Activated naive CD8-positive, alpha-beta T cell treated with anti-CD3 and anti-CD28 coated beads, Interleukin-2, amount 10 ng/mL, durations not matched to agents 7 days and 5 days (primary cell): ENCODE results near the gene SCTR. TPM values are rescaled to one million over a fixed set of nuclear protein-coding genes. Genes with fewer than 3 reads are reported as not detected.

Experiments used
- ATAC-seq: fragments of 150-1000 bp; cut with Tn5 transposase; one replicate; pipeline ENCODE4 v1.10.0; 2021; ENCODE audit warnings: low read depth, moderate library complexity
- POLR2A ChIA-PET: fragments of 350-600 bp; sonication (Branson Sonifier 250); formaldehyde crosslinking; loops from one replicate; lab custom pipeline; 2021; ENCODE audit warnings: antibody characterized with exemption; lab: Charles Lee
- DNase-seq: peaks from one replicate; pipeline ENCODE4 v3.0.0; 2021
- H3K27ac Mint-ChIP-seq: one replicate; pipeline ENCODE4 v1.8.0; 2022; ENCODE audit warnings: mild to moderate bottlenecking, mixed read lengths
- H3K27me3 Mint-ChIP-seq: one replicate; pipeline ENCODE4 v1.8.0; 2022; ENCODE audit warnings: mild to moderate bottlenecking, moderate library complexity, mixed read lengths
- H3K36me3 Mint-ChIP-seq: one replicate; pipeline ENCODE4 v1.8.0; 2021; ENCODE audit warnings: mild to moderate bottlenecking, mixed read lengths
- H3K4me1 Mint-ChIP-seq: one replicate; pipeline ENCODE4 v1.8.0; 2021; ENCODE audit warnings: mixed read lengths
- H3K4me3 Mint-ChIP-seq: one replicate; pipeline ENCODE4 v1.8.0; 2022; ENCODE audit warnings: mild to moderate bottlenecking, moderate library complexity, mixed read lengths
- H3K9me3 Mint-ChIP-seq: one replicate; pipeline ENCODE4 v1.8.0; 2021; ENCODE audit warnings: mixed read lengths
- total RNA-seq, 2 experiments: library from RNA; stranded (reverse); gene quantifications; one replicate each; pipeline ENCODE4 v1.2.3, GENCODE V29; 2021

The SCTR gene
- total RNA-seq, 2 experiments from 2014 or later = not detected

GRCh38 chr2:119451336-119452050 is 72.8 kb downstream of the SCTR start:
- ATAC-seq = no peak
- H3K4me1 Mint-ChIP-seq = no peaks in the 10 kb centered on the region
- no peak overlapping the region for H3K27ac Mint-ChIP-seq
- no peak for DNase-seq
- no peaks in the 10 kb centered on the region for H3K36me3 Mint-ChIP-seq
- H3K9me3 Mint-ChIP-seq = no peaks in the 10 kb centered on the region
- no peak overlapping the region for H3K4me3 Mint-ChIP-seq
- H3K27me3 Mint-ChIP-seq = peaks cover 17% of the 10 kb centered on the region
- POLR2A ChIA-PET = no interaction called here

- ATAC-seq (no peak), DNase-seq (no peak)
- Mint-ChIP-seq H3K9me3 (no peaks in the 10 kb centered on the region), H3K36me3 (no peaks in the 10 kb centered on the region), H3K4me3 (no peak overlapping the region), H3K27me3 (peaks cover 15% of the 10 kb centered on the region), H3K4me1 (no peaks in the 10 kb centered on the region), H3K27ac (no peak overlapping the region)
- POLR2A ChIA-PET = no interaction called here
These were observed 74.8 kb downstream of the SCTR start for GRCh38 chr2:119449521-119449920.

- Mint-ChIP-seq H3K27ac (no peak overlapping the region), H3K27me3 (peaks cover 12% of the 10 kb centered on the region), H3K4me3 (no peak overlapping the region), H3K4me1 (no peaks in the 10 kb centered on the region), H3K36me3 (no peaks in the 10 kb centered on the region), H3K9me3 (no peaks in the 10 kb centered on the region)
- no peak for DNase-seq
- no peak for ATAC-seq
- POLR2A ChIA-PET = no interaction called here
These were observed 75.7 kb downstream of the SCTR start for GRCh38 chr2:119448427-119449141.

- POLR2A ChIA-PET = no interaction called here
- DNase-seq (no peak), ATAC-seq (no peak)
- no peaks in the 10 kb centered on the region for H3K4me1 Mint-ChIP-seq
- H3K9me3 Mint-ChIP-seq = no peaks in the 10 kb centered on the region
- peaks cover 12% of the 10 kb centered on the region for H3K27me3 Mint-ChIP-seq
- H3K36me3 Mint-ChIP-seq = no peaks in the 10 kb centered on the region
- H3K27ac Mint-ChIP-seq = no peak overlapping the region
- H3K4me3 Mint-ChIP-seq = no peak overlapping the region
These were observed 78.2 kb downstream of the SCTR start for GRCh38 chr2:119446037-119446436.

GRCh38 chr2:119442850-119443249 is 81.4 kb downstream of the SCTR start:
- no peaks in the 10 kb centered on the region for H3K4me1 Mint-ChIP-seq
- POLR2A ChIA-PET = no interaction called here

GRCh38 chr2:119442226-119442619 is 82.1 kb downstream of the SCTR start:
- no peak for DNase-seq
- no peaks in the 10 kb centered on the region for H3K36me3 Mint-ChIP-seq
- peaks cover 4% of the 10 kb centered on the region for H3K27me3 Mint-ChIP-seq
- H3K9me3 Mint-ChIP-seq = no peaks in the 10 kb centered on the region
- POLR2A ChIA-PET = no interaction called here
- no peak overlapping the region for H3K4me3 Mint-ChIP-seq
- H3K27ac Mint-ChIP-seq = no peak overlapping the region
- no peaks in the 10 kb centered on the region for H3K4me1 Mint-ChIP-seq
- no peak for ATAC-seq

More at GRCh38 chr2:119442850-119443249, 81.4 kb downstream of the SCTR start:
- ATAC-seq (no peak), DNase-seq (no peak)
- no peaks in the 10 kb centered on the region for H3K9me3 Mint-ChIP-seq
- no peak overlapping the region for H3K27ac Mint-ChIP-seq
- peaks cover 4% of the 10 kb centered on the region for H3K27me3 Mint-ChIP-seq
- H3K36me3 Mint-ChIP-seq = no peaks in the 10 kb centered on the region
- no peak overlapping the region for H3K4me3 Mint-ChIP-seq

- DNase-seq (no peak), ATAC-seq (no peak)
- Mint-ChIP-seq H3K36me3 (no peaks in the 10 kb centered on the region), H3K9me3 (no peaks in the 10 kb centered on the region), H3K4me1 (no peaks in the 10 kb centered on the region), H3K4me3 (no peak overlapping the region), H3K27ac (no peak overlapping the region), H3K27me3 (no peaks in the 10 kb centered on the region)
- POLR2A ChIA-PET = no interaction called here
These were observed 82.7 kb downstream of the SCTR start for GRCh38 chr2:119441376-119442225.

GRCh38 chr2:119440873-119441272 is 83.4 kb downstream of the SCTR start:
- ATAC-seq (no peak), DNase-seq (no peak)
- no peak overlapping the region for H3K4me3 Mint-ChIP-seq
- no peak overlapping the region for H3K27ac Mint-ChIP-seq
- H3K9me3 Mint-ChIP-seq = no peaks in the 10 kb centered on the region
- POLR2A ChIA-PET = no interaction called here
- no peaks in the 10 kb centered on the region for H3K27me3 Mint-ChIP-seq
- H3K36me3 Mint-ChIP-seq = no peaks in the 10 kb centered on the region
- no peaks in the 10 kb centered on the region for H3K4me1 Mint-ChIP-seq

- Mint-ChIP-seq H3K4me3 (no peak overlapping the region), H3K36me3 (no peaks in the 10 kb centered on the region), H3K9me3 (no peaks in the 10 kb centered on the region), H3K27me3 (peaks cover 2% of the 10 kb centered on the region), H3K4me1 (no peaks in the 10 kb centered on the region), H3K27ac (no peak overlapping the region)
- DNase-seq = no peak
- ATAC-seq = no peak
- POLR2A ChIA-PET = no interaction called here
These were observed 83.8 kb downstream of the SCTR start for GRCh38 chr2:119440501-119440870.

GRCh38 chr2:119439574-119440500 is 84.4 kb downstream of the SCTR start:
- no peaks in the 10 kb centered on the region for H3K9me3 Mint-ChIP-seq
- peaks cover 2% of the 10 kb centered on the region for H3K27me3 Mint-ChIP-seq
- H3K27ac Mint-ChIP-seq = no peak overlapping the region
- DNase-seq (no peak), ATAC-seq (no peak)
- POLR2A ChIA-PET = no interaction called here
- no peaks in the 10 kb centered on the region for H3K4me1 Mint-ChIP-seq
- H3K36me3 Mint-ChIP-seq = no peaks in the 10 kb centered on the region
- no peak overlapping the region for H3K4me3 Mint-ChIP-seq

- DNase-seq (no peak), ATAC-seq (no peak)
- no peak overlapping the region for H3K4me3 Mint-ChIP-seq
- H3K9me3 Mint-ChIP-seq = no peaks in the 10 kb centered on the region
- H3K4me1 Mint-ChIP-seq = no peaks in the 10 kb centered on the region
- H3K27ac Mint-ChIP-seq = no peak overlapping the region
- POLR2A ChIA-PET = no interaction called here
- peaks cover 6% of the 10 kb centered on the region for H3K27me3 Mint-ChIP-seq
- no peaks in the 10 kb centered on the region for H3K36me3 Mint-ChIP-seq
These were observed 85.5 kb downstream of the SCTR start for GRCh38 chr2:119438726-119439284.

GRCh38 chr2:119438128-119438656 is 86.1 kb downstream of the SCTR start:
- no peak for ATAC-seq

More at GRCh38 chr2:119438128-119438656, 86.1 kb downstream of the SCTR start:
- no peak overlapping the region for H3K27ac Mint-ChIP-seq
- no peak for DNase-seq
- no peaks in the 10 kb centered on the region for H3K9me3 Mint-ChIP-seq
- POLR2A ChIA-PET = no interaction called here
- no peaks in the 10 kb centered on the region for H3K4me1 Mint-ChIP-seq
- no peak overlapping the region for H3K4me3 Mint-ChIP-seq
- peaks cover 9% of the 10 kb centered on the region for H3K27me3 Mint-ChIP-seq
- H3K36me3 Mint-ChIP-seq = no peaks in the 10 kb centered on the region
